Astrocyte (in vitro differentiated cells and primary cell): ENCODE measurements around the gene KLHDC9.

Source experiments
- CTCF ChIP-seq: IDR thresholded peaks from 2 replicates; pipeline ENCODE4 v1.5.1; 2011; ENCODE audit warnings: low read depth, mild to moderate bottlenecking, inconsistent platforms, low read length, moderate library complexity; ENCODE audit not compliant: insufficient read depth
- EZH2 ChIP-seq: IDR thresholded peaks from 2 replicates; pipeline ENCODE4 v1.6.1; 2012; ENCODE audit warnings: mild to moderate bottlenecking, low read length, inconsistent platforms; ENCODE audit not compliant: insufficient read depth

- TF ChIP-seq CTCF (no peak), EZH2 (no peak)
Observed at GRCh38 chr1:161072751-161073449, 25.3 kb upstream of the KLHDC9 start.
